GM12891 (cell line): ENCODE data around the gene MCU.
"Not testable (repeated sequence)": the region's sequence is repeated elsewhere in the genome, so short reads cannot be mapped to it uniquely, and the experiment has no call there.

ENCODE experiments used
- DNase-seq: peaks from one replicate; pipeline ENCODE4 v3.0.0; 2011; ENCODE audit warnings: low spot score; ENCODE audit not compliant: insufficient read length
- FAIRE-seq: peaks from 2 replicates; lab custom pipeline; 2011; peaks lifted over from hg19 to GRCh38; lab: Jason Lieb, UNC
- PAX5 ChIP-seq: IDR thresholded peaks from 2 replicates; pipeline ENCODE4 v1.6.1; 2011; ENCODE audit warnings: low read length, moderate library complexity, mild to moderate bottlenecking; ENCODE audit not compliant: insufficient read depth, severe bottlenecking
- POLR2A ChIP-seq: IDR thresholded peaks from 2 replicates; pipeline ENCODE4 v1.6.1; 2011; ENCODE audit warnings: low read depth, low read length, control low read depth
- POLR2AphosphoS5 ChIP-seq: IDR thresholded peaks from 2 replicates; pipeline ENCODE4 v1.6.1; 2011; ENCODE audit warnings: low read depth, low read length, control low read depth
- POU2F2 ChIP-seq: IDR thresholded peaks from 2 replicates; pipeline ENCODE4 v1.6.1; 2011; ENCODE audit warnings: low read depth, mild to moderate bottlenecking, control low read depth, low read length, moderate library complexity
- SPI1 ChIP-seq: IDR thresholded peaks from 2 replicates; pipeline ENCODE4 v1.6.1; 2011; ENCODE audit warnings: low read depth, low read length, control low read depth
- TAF1 ChIP-seq: IDR thresholded peaks from 2 replicates; pipeline ENCODE4 v1.6.1; 2011; ENCODE audit warnings: low read depth, low read length, control low read depth

MCU gene

DNA sequence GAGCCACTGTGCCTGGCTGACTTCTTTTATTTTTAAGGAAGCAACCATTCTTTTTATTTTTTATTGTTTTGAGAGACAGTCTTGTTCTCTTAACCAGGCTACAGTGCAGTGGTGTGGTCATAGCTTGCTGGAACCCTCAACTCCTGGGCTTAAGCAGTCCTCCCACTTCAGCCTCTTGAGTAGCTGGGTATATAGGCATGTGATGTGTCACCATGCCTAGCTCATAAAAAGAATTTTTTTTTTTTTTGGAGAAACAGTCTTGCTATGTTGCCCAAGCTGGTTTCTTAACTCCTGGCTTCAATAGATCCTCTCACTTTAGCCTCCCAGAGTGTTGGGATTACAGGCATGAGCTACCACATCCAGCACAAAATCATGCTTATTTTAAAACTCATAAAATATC, 5.8 kb downstream of the MCU start:
- no peak for TF ChIP-seq PAX5
- no peak for TF ChIP-seq POLR2A
- TF ChIP-seq POU2F2 = no peak
- no peak for TF ChIP-seq SPI1
- TF ChIP-seq POLR2AphosphoS5 = no peak
- TF ChIP-seq TAF1 = no peak
- no peak for FAIRE-seq
- no peak for DNase-seq

- not testable (repeated sequence) for FAIRE-seq, DNase-seq
These were observed 10.5 kb downstream of the MCU start for GRCh38 chr10:72702465-72702864.

- TF ChIP-seq TAF1 (no peak), SPI1 (no peak), POLR2AphosphoS5 (no peak), POLR2A (no peak), PAX5 (no peak), POU2F2 (no peak)
- DNase-seq (no peak), FAIRE-seq (no peak)
These were observed 11.1 kb downstream of the MCU start for GRCh38 chr10:72702868-72703581.

DNA sequence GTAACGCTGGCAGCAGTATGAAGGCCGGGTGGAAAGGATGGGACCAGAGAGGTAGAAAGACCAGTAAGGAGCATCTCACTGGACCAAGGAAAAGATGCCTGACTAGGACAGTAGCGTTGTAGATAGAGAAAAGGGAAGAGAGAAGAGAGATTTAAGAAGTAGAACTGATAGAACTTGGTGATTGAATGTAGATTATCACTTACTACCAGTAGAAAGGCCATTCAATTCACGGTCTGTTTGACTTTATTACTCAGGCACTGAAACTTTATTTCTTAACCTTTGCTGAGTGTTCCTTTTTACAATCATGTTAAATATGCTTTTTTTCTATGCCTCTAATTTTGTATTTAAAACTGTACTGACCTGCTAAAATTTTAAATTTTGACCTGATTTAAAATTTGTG, 12.2 kb downstream of the MCU start:
- no peak for DNase-seq
- FAIRE-seq = no peak
- TF ChIP-seq POU2F2 = no peak
- TF ChIP-seq PAX5 = no peak
- TF ChIP-seq TAF1 = no peak
- TF ChIP-seq SPI1 = no peak; the same call in 1 of the 2 replicates
- no peak for TF ChIP-seq POLR2AphosphoS5

- no peak for TF ChIP-seq POLR2AphosphoS5
- TF ChIP-seq TAF1 = no peak
- TF ChIP-seq POU2F2 = no peak
- FAIRE-seq = no peak
- no peak for DNase-seq
These were observed 17.1 kb downstream of the MCU start for GRCh38 chr10:72709041-72709440.

GRCh38 chr10:72712136-72712535, 20.2 kb downstream of the MCU start:
- no peak for FAIRE-seq
- TF ChIP-seq POU2F2 (no peak), POLR2AphosphoS5 (no peak), SPI1 (no peak), TAF1 (no peak), PAX5 (no peak), POLR2A (no peak)
- no peak for DNase-seq

DNA sequence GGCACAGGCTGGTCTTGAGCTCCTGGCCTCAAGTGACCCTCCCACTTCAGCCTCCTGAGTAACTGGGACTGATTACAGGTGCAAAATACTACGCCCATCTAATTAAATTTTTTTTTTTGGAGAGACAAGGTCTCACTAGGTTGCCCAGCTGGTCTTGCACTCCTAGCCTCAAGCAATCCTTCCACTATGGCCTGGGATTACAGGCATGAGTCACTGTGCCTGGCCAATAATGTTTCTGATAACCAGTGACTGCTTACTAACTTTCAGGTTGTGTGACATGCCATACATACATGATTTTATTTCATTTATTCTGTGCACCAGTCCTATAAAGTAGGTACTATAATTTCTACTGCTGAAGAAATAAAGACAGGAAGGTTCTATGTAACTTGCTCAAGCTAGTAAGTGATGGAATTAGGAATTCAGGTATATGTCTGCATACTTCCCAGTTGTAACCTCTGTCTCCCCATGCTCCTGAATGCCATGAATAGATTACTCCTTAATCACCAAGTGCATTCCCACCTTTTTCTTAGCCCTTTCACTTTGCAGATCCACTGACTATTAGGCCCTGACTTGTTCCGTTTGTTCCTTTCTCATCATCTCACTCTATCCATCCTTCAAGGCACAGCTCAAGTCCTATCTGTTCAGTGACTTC, 28.1 kb downstream of the MCU start:
- TF ChIP-seq PAX5 (no peak), POLR2AphosphoS5 (no peak), TAF1 (no peak), POLR2A (no peak), POU2F2 (no peak), SPI1 (no peak)
- DNase-seq (no peak), FAIRE-seq (no peak)

DNA sequence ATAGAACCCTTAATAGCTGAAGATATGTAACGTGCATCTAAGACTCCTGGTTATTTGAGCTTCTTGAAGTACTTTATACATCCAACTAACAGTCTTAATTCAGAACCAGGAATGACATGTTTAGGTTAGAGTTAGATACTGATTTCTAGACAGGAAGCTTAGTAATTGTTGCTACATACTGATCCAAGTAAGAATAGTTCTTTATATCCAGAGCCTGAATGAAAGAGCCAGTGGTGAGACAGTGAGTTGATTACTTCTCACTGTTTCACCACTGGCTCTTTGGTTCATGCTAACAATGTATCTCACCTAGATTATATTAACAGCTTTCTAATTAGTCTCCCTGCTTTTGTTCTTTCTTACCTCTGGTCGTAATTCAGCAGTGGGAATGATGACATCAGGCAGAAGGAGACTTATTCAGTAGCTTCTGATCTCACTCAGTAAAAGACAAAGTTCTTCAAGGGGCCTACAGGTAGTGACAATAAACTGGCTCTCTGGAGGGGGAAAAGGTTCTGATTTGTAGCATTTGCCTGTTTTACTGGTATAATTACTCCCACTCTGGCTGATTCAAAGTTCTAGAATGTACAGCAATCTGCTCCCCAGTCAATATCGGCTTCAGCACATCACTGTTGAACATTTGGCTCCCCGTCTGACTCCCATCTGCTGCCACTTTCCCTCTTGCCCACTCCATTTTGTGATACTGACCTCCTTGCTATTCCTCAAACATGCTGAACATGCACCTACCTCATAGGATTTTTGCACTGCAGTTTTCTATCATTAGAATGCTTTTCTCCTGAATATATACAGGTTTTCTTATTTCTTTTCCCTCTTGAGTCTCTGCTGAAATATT, 29.1 kb downstream of the MCU start:
- no peak for FAIRE-seq
- TF ChIP-seq SPI1 (no peak), POLR2AphosphoS5 (no peak), TAF1 (no peak)
- DNase-seq = no peak

DNA sequence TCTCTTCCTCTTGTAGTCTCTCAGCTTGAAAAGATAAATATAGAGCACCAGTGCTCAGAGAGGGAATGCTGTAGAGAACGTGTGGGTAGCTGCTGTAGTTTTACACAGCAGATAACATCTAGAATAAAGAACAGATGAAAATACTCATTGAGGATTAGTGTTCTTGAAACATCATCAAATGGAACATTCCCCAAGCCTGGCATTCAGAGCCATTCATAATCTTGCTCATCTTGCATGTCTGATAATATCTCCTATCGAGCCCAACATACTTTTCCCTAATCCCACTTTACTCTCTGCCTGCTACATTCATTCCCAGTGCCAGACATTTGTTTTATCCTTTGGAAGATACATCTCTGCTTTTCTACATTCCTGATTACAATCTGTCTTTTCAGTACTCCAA, 35.2 kb downstream of the MCU start:
- DNase-seq (no peak), FAIRE-seq (peak; percentile 79)
- no peak for TF ChIP-seq PAX5
- TF ChIP-seq TAF1 = no peak
- TF ChIP-seq SPI1 = no peak
- TF ChIP-seq POLR2A = no peak
- no peak for TF ChIP-seq POU2F2
- TF ChIP-seq POLR2AphosphoS5 = no peak
